Body of pancreas (tissue), 4 donors: ENCODE measurements around the gene ST3GAL4.

Experiments used
- POLR2A ChIP-seq, 3 donors: fragments of 450-650 bp; IDR thresholded peaks; one replicate each; pipeline ENCODE4 v1.6.1; 2016; ENCODE audit warnings: antibody characterized with exemption in 3 of 3, mild to moderate bottlenecking in 2 of 3
- TF ChIP-seq, protein P1 (sequence below), 7 experiments: fragments of 450-650 bp in 4 of 7; fragments of 200-600 bp in 3 of 7; sonication (generic) in 3 of 7; IDR thresholded peaks; one replicate each; pipeline ENCODE4 v1.5.1; 2016 to 2019; ENCODE audit warnings: antibody characterized with exemption in 7 of 7

DNA sequence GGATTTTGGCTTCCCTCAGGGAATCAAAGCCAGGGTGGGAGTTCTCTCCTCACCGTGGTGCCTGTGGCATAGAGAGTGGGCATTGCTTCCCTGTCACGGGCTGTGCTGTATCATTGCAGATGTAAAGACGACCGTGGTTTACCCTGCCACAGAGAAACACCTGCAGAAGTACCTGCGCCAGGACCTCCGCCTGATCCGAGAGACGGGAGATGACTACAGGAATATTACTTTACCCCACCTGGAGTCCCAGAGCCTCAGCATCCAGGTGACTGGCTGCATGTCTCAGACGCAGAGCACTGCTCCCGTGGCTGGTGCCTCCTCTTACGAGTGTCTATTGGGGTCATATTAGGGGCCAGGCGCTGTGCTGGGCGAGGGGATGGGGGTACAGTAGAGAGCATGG, 24.2 kb upstream of the ST3GAL4 start:
- TF ChIP-seq, protein P1, sequence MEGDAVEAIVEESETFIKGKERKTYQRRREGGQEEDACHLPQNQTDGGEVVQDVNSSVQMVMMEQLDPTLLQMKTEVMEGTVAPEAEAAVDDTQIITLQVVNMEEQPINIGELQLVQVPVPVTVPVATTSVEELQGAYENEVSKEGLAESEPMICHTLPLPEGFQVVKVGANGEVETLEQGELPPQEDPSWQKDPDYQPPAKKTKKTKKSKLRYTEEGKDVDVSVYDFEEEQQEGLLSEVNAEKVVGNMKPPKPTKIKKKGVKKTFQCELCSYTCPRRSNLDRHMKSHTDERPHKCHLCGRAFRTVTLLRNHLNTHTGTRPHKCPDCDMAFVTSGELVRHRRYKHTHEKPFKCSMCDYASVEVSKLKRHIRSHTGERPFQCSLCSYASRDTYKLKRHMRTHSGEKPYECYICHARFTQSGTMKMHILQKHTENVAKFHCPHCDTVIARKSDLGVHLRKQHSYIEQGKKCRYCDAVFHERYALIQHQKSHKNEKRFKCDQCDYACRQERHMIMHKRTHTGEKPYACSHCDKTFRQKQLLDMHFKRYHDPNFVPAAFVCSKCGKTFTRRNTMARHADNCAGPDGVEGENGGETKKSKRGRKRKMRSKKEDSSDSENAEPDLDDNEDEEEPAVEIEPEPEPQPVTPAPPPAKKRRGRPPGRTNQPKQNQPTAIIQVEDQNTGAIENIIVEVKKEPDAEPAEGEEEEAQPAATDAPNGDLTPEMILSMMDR (IDR thresholded peaks at IDR 0.05): no peak
- no peak for TF ChIP-seq POLR2A (IDR thresholded peaks at IDR 0.05)
